NCI-H2081 (cell line): ENCODE results near the gene GABRG1.

ENCODE experiments used
- DNase-seq, 2 experiments: peaks; one replicate each; lab custom pipeline; 2025; lab: John Stamatoyannopoulos, UW

The GABRG1 gene

GRCh38 chr4:46123913-46124755, at the start of gene GABRG1:
TSS of gene GABRG1 (minus strand) at chr4:46124054. CDS start at chr4:46123913, 141 bp downstream.
- DNase-seq = peak; percentile 48 to 75

DNA sequence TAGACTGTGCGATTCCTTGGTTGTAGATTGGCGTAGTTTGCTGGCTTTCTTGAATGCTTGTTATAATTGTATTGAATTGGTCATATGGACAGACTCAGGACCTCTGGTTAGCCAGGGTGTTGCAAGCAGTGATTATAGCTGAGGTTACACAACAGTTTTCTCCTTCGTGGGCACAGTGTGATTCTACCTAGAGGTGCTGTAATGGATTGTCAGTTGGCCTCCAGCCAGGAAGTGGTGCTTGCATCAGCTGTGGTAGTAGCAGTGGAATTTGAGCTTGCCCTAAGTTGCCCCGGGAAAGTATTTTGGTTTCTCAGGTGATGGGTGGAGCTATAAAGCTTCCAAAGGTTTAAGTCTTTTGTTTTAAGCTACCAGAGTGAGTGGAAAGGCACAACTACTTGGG, 23.1 kb upstream of the GABRG1 start:
- DNase-seq = no peak

DNA sequence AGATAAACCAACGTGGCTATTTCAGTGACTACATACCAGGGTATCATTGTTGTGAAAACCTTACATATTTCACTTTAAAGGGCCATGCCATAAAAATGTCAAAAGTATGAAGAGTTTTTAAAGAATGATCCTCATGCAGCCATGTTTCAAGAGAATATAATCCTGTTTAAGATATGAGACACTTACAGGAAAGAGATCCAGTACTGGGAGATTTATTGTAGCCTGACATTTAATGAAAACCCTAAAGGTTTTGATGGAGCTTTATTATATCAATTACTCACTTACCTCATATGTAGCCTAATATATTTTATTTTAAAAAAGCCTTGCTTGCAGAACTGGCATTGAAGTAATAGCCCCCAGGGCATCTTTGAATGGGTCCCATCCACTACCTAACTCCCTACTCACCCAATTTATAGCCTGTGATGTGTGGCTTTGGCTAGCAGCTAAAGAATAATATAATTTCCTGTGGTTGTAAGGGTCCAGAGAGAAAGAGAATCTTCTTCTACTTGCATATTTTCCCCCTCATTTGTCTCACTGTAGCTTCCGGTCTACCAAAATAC, 7.7 kb upstream of the GABRG1 start:
- no peak for DNase-seq

- DNase-seq = peak; percentile 6 to 30
These were observed 1.0 kb upstream of the GABRG1 start for GRCh38 chr4:46124773-46125413.

DNA sequence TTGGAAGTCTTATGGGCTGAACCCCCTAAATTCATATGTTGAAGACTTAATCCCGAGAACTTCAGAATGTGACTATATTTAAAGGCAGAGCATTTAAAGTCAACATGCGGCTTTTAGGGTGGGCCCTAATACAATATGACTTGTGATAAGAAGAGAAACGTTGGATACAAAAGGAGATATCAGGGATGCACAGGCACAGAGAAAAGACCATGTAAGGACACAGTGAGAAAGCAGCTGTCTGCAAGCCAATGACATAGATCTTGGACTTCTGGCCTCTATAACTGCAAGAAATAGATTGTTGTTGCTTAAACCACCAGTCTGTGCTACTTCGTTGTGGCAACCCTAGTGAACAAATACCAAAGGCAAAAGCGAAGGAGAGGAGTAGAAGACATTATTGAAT, 42.2 kb downstream of the GABRG1 start:
- no peak for DNase-seq

DNA sequence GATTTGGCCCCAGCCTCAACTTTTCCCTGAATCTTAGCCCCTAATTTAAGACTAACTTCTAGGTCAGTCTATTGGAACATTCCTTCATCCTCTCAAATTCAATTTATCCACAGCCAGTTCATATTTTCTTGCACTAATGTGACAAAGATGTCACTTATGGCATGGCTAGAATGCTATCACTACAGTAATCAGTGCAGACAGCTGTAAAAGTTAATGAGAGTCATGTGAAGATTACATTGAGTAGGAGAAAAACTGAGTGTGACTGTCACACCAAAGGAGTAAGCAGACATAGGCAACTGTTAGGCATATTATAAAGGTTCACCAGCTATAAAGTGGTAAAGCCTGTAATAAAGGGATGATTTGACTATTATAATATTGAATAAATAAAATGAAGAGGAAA, 42.6 kb downstream of the GABRG1 start:
- no peak for DNase-seq

GRCh38 chr4:46073778-46074177, 50.1 kb downstream of the GABRG1 start:
- no peak for DNase-seq

DNA sequence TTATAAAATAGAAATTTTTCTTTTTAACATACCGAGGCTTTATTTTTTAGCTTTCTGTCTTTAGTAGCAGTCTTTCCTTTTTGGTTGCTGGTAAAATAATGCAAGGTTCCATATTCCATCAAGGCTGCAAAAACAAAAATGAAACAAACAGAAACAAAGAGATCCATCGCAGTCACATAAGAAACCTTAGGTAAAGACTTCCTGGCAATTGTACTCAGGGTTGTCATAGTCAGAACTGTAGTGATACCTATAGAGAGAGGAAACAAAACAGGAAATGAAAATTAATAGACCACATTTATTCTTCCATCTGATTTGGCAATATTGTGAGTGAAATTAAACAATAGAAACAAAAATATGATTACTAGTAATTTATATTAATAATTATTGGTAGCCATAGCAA, 72.5 kb downstream of the GABRG1 start:
- no peak for DNase-seq

GRCh38 chr4:46032056-46032455, 91.8 kb downstream of the GABRG1 start:
- DNase-seq = no peak

DNA sequence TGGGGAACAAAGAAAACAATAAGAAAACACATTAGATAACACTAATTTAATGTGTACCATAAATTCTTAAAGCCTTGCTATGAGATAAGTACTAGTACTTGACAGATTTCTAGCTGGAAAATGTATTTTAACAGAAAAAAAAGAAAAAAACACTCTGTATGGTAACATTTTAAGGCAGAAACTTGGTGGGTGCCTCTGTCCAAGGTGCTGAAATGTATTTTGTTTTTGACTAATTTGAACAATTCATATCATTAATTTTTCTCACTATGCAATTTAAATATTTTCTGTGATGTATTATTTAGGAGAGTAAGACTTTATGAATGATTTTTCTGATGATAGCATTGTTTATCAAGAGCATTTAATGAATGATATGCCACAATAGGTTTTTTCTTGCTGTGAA, 107.5 kb downstream of the GABRG1 start:
- no peak for DNase-seq

DNA sequence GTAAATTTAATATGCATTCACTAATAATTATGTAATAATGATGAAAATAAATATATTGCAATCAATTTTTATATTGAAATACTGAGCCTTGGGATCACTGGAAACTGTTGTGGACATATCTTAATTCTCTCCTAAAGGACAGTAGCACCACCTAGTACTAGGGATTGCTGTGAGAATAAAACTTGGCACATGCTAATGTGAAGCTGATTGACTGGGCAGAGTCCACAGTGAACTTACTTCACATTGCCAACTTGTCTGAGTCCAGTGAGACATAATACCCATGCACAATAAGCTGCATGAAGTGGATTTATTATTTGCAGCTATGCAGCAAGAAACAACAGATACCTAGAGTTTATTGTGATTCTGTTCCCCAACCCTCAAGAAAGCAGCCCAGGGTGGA, 131.1 kb downstream of the GABRG1 start:
- no peak for DNase-seq

GRCh38 chr4:45989775-45990174, 134.1 kb downstream of the GABRG1 start:
- DNase-seq = no peak

DNA sequence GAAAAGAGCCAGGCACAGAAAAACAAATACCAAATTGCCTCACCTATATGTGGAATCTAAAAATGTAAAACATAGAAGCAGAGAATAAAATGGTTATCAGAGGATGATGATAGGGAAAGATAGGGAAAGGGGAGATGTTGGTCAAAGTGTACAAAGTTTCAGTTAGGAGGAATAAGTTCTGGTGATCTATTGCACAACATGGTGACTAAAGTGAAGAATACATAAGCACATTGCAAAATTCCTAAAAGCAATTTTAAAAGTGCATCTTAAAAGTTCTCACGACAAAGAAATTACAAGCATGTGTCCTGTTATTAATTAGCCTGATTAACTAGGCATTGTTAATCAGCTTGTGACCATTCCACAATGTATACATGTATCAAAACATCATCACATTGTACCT, 136.0 kb downstream of the GABRG1 start:
- DNase-seq = no peak
